ENCODE measurements around the gene TMEM9.

The TMEM9 gene

GRCh38 chr1:201113451-201114244, 40.6 kb downstream of the TMEM9 start:
- Histone ChIP-seq H3K9me3 (ENCODE audit: control insufficient read depth, insufficient read depth, low read depth, low read length) (no peaks in the 10 kb centered on the region), H3K4me1 (ENCODE audit: control insufficient read depth, insufficient read depth, low read length) (no peaks in the 10 kb centered on the region), H3K4me3 (ENCODE audit: low read depth, low read length) (0 out of 2 replicates have a peak overlapping the region, but pooled peaks have one; percentile 1), H3K36me3 (ENCODE audit: control insufficient read depth in 2 of 2, insufficient read depth in 1 of 2, low read length in 2 of 2) (no peaks in the 10 kb centered on the region), H3K27ac (ENCODE audit: extremely low read depth, low read depth, low read length) (no peak overlapping the region)
- CTCF ChIA-PET = interaction anchor here (0.5 to 3.5 kb wide), 21 partner anchors 11 to 716 kb away, joined by 3 to 44 read pairs (median 4); no protein-coding TSS in a partner anchor
- TF ChIP-seq ZNF335 (tag by site-specific recombination; conservative IDR thresholded peaks at IDR 0.05) = peak; percentile 83
- no peak for TF ChIP-seq ZNF654 (tag by site-specific recombination; IDR thresholded peaks at IDR 0.05; ENCODE audit: low read depth)
- peak; percentile 97 for TF ChIP-seq ZNF398 (tag by site-specific recombination; IDR thresholded peaks at IDR 0.05)
- peak; percentile 82 for TF ChIP-seq ZNF362 (tag by site-specific recombination; IDR thresholded peaks at IDR 0.05)
- POLR2A ChIA-PET = interaction anchor here (0.9 to 1.6 kb wide), 3 partner anchors 88 to 141 kb away, joined by 3 to 7 read pairs (median 3); no protein-coding TSS in a partner anchor

- H3K36me3 ChIP-seq (ENCODE audit: control insufficient read depth in 2 of 2, insufficient read depth in 1 of 2, low read length in 2 of 2) = no peaks in the 10 kb centered on the region
- ChIA-PET CTCF (interaction anchor here (0.6 to 3.5 kb wide), 7 partner anchors 15 to 141 kb away, joined by 4 to 44 read pairs (median 12); no protein-coding TSS in a partner anchor), POLR2A (interaction anchor here (0.9 kb wide), 1 partner anchor 87 kb away, joined by 3 read pairs; no protein-coding TSS in a partner anchor)
- H3K27ac ChIP-seq (ENCODE audit: extremely low read depth, low read depth, low read length) = no peak overlapping the region
- no peaks in the 10 kb centered on the region for H3K9me3 ChIP-seq (ENCODE audit: control insufficient read depth, insufficient read depth, low read depth, low read length)
- no peak overlapping the region for H3K4me3 ChIP-seq (ENCODE audit: low read depth, low read length)
- no peaks in the 10 kb centered on the region for H3K4me1 ChIP-seq (ENCODE audit: control insufficient read depth, insufficient read depth, low read length)
- TF ChIP-seq ZNF624 (tag by site-specific recombination; IDR thresholded peaks at IDR 0.05) (no peak), KLF9 (tag by site-specific recombination; IDR thresholded peaks at IDR 0.05; ENCODE audit: low read depth) (no peak), ZNF280C (tag by site-specific recombination; IDR thresholded peaks at IDR 0.05) (no peak), ZSCAN23 (tag by site-specific recombination; IDR thresholded peaks at IDR 0.05) (no peak), ZNF174 (tag by site-specific recombination; IDR thresholded peaks at IDR 0.05) (no peak)
Measured at GRCh38 chr1:201112926-201113325, 41.3 kb downstream of the TMEM9 start.

- Histone ChIP-seq H3K9me3 (ENCODE audit: control insufficient read depth, insufficient read depth, low read depth, low read length) (no peaks in the 10 kb centered on the region), H3K4me3 (ENCODE audit: low read depth, low read length) (no peak within 1 kb of the TSS), H3K27ac (ENCODE audit: extremely low read depth, low read depth, low read length) (no peak within 1 kb of the TSS), H3K4me1 (ENCODE audit: control insufficient read depth, insufficient read depth, low read length) (no peaks in the 10 kb centered on the region), H3K36me3 (ENCODE audit: control insufficient read depth in 2 of 2, insufficient read depth in 1 of 2, low read length in 2 of 2) (no peaks in the 10 kb centered on the region)
- TF ChIP-seq ZIC2 (tag by site-specific recombination; IDR thresholded peaks at IDR 0.05) (peak; percentile 63), ZBTB49 (tag by site-specific recombination; IDR thresholded peaks at IDR 0.05; ENCODE audit: low read depth) (no peak)
- POLR2A ChIA-PET = interaction anchor here (0.7 kb wide), 1 partner anchor 353 kb away, joined by 3 read pairs; no protein-coding TSS in a partner anchor
- CTCF ChIA-PET = interaction anchor here (0.6 kb wide), 1 partner anchor 86 kb away, joined by 4 read pairs; no protein-coding TSS in a partner anchor
Measured at GRCh38 chr1:201112173-201112731, 42.0 kb downstream of the TMEM9 start, which contains the start of gene CACNA1S. CACNA1S (minus strand) TSS chr1:201112426; CDS start chr1:201112339, 87 bp downstream.

Data from HEK293 (cell line).